Stimulated activated CD8-positive, alpha-beta memory T cell treated with anti-CD3 and anti-CD28 coated beads, Interleukin-4, amount 100 ng/mL, for 4 hours (primary cell): ENCODE results near the gene SLMAP.

Experiments used
- DNase-seq, 2 donors: peaks; one replicate each; pipeline ENCODE4 v3.0.0-alpha.2; 2020; ENCODE audit warnings: low read depth in 2 of 2, low spot score in 1 of 2

The SLMAP gene

GRCh38 chr3:57960174-57960505, 204.0 kb downstream of the SLMAP start:
- DNase-seq = no peak

GRCh38 chr3:57961177-57961827, 205.2 kb downstream of the SLMAP start:
- no peak for DNase-seq

DNA sequence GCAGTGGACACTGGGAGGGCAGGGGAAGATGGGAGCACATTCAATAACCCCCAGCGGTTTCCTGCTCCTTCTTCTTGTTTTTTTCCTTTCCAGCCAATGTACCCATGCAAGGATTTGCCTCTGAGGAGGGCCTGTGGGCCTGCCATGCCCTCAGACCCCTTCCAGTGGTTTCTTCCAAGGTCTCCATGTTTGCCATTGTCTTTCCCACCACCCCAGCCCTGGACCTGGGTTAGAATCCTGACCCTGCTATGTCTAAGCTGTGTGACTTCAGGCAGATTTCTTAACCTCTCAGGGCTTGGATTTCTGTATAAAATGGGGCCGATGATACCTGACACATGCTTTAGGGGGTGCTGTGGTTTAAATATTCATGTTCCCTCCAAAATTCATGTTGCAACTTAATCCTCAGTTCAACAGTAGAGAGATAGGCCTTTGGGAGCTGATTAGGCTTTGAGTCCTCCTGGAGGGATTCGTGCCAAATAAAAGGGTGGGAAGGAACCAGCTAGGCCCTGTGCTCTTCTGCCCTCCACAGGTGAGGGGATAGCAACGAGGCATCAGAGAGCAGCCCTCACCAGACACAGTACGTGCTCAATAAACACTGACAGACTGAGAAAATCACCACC, 205.8 kb downstream of the SLMAP start:
- DNase-seq = no peak

DNA sequence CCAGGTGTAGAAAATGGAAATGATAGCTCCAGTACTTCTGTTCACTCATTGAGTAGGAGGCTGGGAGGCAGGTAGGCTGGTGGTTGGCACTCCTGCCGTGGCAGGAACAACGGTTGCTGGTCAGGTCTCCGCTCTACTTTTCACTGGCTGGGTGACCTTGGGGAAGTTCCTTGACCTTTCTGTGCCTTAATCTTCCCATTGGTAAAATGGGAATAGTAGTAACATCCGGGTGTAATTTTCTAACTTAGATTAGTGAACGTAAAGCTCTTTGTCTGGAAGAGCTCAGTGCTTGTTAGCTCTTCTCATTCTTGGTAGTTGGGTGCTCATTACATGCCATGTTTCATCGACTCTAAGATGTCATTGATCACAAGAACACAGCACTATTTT, 206.3 kb downstream of the SLMAP start:
- no peak for DNase-seq

DNA sequence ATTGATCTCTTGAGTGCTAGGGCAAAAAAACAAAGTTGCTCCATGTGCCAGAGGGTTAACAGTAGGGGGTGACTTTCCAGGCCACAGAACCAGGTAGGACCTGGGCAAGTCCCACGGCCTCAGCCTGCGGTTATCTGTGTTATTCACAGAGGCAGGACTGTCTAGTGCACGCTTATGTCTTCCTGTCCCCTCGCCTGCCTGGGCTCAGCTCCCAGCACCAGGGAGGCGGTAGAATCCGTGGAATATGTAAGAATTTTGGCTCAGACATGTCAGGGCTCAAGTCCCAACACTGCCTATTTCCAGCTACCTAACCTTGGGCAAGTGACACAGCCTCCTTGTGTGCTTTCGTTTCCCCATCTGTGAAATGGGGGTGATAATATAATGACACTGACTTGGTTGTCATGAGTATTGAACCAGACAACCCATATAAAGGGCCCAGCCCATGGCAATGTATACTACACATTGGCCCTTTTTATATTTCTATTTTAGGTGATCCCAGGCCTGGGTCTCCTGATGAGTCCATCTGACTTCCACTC, 207.8 kb downstream of the SLMAP start:
- DNase-seq = no peak

GRCh38 chr3:57966829-57967228, 210.7 kb downstream of the SLMAP start:
- DNase-seq = no peak

DNA sequence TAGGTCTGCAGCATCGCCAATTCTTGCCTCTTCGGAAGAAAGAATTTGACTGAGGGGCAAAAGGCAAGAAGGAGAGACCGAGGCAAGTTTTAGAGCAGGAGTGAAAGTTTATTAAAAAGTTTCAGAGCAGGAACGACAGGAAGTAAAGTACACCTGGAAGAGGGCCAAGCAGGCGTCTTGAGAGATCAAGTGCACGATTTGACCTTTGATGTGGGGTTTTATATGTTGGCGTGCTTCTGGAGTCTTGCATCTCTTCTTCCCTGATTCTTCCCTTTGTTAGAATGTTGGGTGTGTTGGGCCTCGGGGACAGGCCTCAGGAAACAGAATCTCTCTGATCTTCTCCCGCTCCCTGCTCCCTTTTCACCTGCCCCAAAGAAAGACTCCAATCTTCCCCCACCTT, 211.5 kb downstream of the SLMAP start:
- DNase-seq = no peak

DNA sequence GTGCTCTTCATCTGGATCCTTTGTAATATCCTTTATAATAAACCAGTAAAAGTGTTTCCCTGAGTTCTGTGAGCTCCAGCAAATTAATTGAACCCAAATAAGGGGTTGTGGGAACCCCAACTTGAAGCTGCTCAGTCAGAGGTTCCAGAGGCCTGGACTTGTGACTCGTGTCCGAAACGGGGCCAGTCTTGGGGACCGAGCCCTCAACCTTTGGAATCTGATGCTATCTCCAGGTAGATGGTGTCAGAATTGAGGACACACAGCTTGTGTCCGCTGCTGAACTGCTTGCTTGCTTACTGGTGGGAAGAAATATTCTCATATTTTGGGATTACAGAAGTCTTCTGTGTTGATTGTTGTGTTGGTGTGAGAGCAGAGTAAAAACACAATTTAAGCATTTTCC, 212.4 kb downstream of the SLMAP start:
- no peak for DNase-seq

DNA sequence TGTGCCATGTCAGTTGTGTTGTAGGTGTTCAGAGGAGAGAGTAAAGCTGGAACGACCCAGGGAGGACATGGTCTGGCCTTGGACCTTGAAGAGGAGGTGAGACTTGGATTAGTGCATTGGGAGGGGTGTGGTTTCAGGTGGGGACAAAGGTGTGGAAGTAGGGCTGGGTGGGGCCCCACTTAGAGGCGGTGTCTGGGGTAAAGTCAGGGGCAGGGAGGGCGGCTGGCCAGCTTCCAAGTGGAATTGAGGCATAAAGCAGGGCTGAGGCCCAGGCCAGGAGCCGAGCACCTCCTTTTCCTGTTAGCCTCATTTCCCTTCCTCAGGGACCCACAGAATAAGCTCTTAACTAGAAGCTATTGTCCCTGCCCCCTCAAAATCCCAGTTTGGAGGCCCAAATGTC, 215.9 kb downstream of the SLMAP start:
- no peak for DNase-seq

DNA sequence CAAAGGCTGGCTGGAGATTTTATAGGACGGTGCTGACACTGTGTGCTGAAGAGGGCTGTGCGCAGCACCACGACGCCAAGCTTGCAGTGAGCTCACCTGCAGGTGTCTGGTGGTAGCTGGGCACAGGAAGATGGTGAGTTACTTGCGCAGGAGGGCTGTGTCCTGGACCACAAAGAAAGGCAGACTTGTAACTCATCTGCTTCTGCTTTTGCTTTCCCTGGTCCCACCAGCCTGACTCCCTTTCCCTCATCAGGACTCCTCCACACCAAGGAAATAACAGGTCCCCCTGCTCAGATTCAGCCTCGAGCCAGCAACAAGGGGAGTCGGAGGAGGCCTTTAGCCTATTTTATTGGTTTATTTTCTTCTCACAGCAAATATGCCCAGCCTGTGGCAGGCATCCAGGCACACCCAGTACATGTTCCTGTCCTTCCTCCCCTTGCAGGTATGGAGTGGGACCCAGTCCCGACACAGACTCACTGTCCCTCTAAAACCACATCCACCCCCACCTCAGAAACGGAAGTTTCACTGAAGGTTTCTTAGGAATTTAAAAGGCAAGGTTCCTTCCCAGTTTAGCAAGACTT, 216.5 kb downstream of the SLMAP start:
- no peak for DNase-seq

DNA sequence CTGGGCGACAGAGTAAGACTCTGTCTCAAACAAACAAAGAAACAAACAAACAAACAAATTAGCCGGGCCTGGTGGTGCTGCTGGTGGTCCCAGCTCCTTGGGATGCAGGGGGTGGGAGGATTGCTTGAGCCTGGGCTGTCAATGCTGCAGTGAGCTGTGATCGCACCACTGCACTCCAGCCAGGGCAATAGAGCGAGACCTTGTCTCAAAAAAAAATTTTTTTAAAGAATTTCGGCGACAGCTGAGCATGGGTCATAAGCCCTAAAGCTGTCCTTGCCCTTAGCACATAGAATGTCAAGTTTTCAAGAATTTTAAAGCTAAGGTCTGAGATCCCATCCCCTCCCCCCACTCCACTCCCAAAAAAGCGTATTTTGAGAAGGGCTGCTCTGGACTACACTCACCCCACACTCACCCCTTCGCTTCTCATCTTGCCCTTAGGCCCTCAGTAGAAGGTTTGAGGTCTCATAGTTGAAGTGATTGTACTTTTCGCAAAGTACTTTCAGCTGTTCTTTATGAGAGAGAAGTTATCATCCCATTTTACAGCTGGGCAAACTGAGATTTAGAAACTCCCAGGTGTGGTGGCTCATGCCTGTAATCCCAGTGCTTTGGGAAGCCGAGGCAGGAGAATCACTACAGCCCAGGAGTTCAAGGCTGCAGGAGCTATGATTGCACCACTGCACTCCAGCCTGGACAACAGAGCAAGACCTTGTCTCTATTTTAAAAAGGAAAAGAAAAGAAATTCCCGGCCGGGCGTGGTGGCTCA, 217.8 kb downstream of the SLMAP start:
- DNase-seq = no peak

DNA sequence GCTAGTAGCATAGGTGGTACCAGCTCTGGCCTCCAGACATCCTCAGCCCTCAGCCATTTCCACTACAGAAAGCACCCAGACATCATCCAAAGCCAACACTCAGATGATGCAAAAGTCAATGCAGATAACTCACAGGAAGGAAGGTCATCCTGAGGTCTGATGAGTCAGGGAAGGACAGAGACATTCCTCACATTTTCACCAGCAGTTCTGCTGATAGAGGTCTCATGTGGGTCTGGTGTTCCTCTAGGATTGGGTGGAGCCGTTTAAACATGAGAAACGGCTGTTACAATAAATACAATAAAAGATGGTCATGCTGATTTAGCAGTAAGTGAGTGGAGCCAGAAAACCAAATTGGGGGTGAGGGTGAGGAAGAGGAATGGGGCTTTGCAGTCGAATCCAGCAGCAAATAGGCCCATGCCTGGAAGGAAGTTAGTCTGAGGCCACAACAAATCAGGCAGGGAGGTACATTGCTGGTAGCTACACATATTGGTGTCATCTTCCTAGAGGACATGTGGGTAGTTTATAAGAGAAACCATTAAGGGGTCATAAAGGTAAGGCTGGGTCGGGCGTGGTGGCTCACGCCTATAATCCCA, 218.8 kb downstream of the SLMAP start:
- no peak for DNase-seq

GRCh38 chr3:57977818-57978235, 221.7 kb downstream of the SLMAP start:
- DNase-seq = no peak

GRCh38 chr3:57978316-57978715, 222.2 kb downstream of the SLMAP start:
- no peak for DNase-seq
